SK-N-DZ (cell line): ENCODE measurements around the gene NTM.

Experiments
- DNase-seq: peaks from one replicate; pipeline ENCODE4 v3.0.0-alpha.2; 2015; ENCODE audit warnings: low spot score

The NTM gene

DNA sequence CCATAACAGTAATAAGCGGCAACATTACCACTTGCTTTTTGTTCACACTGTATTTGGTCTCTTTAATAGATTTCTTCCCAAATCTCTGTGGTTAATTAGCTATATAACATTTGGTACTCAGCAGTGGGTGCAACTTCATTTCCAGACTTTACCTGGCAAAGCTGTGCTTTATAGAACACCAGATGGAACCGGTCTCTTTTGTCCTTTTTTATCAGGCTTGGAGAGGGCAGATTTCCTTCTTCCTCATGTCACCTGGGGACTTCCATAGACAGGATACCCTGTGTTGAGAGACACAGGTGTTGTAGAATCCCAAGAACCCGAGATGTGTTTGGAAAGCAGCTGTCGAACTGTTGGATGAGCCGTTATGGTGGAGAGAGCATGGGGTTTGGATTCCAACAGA, 393.7 kb downstream of the NTM start:
- DNase-seq: no peak

DNA sequence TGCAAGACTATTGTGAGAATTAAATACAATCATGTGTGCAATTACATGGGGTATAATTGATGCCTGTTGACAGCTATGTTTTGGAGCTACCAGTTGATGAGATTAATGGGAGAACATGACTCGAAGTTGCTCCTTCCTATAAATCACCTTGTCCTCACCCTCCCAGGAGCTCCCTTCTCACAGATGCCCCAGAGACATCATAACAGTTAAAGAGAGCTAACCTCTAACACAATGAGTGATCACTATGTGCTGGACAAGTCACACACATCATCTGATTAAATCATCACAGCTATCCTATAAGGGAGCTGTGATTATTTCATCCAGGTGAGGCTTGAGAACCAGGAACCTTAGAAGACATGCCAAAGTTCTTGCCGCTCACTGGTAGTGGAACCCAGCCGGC, 394.2 kb downstream of the NTM start:
- DNase-seq: no peak

DNA sequence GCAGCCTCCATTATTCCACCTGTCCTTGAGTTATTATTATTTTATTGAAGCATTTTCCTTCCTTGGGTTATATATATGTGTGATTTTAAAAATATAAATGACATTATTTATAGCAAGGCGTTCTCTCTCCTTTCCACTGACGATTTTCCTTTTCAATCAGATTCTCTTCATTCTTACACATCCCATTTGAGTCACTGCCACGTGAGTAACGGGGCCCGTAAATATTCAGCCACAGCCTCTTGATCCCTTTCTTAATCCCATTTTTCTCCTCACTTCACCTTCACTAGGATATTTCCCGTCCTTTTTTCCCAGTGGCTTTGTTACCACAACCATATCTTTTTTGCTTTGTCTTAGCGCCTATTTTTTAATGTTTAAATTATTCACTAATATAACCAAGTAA, 396.2 kb downstream of the NTM start:
- DNase-seq: no peak

DNA sequence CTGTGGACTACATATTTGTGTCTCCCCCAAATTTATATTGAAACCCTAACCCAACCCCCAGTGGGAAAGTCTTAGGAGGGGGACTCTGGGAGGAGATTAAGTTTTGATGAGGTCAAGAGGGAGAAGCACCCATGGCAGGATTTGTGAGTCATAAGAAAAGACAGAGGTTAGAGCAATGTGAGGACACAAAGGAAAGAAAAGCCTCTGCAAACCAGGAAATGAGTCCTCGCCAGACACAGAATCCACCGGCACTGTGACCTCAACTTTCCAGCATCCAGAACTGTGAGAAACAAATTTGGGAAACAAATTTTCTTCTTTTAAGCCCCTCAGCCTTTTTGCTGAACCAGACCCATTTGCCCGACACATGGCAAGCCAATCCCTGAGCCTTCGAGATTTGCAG, 397.0 kb downstream of the NTM start:
- no peak for DNase-seq

DNA sequence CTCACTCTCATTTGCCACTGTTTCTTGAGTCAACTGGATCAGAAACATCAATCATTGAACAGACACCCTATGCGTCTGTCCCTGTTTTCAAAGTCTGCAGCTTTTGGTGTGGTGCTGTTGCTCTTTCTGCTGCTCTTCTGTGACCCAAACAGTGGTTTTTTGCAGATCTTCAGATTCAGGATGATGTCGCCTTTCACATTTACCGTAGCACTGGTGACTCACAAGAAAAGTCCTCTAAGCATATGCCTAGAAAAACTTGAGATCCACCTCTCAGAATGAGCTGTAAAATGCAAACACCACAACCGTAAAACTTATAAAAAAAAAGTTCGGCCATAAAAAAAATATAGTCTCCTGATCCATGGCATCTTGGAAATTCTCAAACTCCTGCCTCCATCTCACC, 400.4 kb downstream of the NTM start:
- no peak for DNase-seq

DNA sequence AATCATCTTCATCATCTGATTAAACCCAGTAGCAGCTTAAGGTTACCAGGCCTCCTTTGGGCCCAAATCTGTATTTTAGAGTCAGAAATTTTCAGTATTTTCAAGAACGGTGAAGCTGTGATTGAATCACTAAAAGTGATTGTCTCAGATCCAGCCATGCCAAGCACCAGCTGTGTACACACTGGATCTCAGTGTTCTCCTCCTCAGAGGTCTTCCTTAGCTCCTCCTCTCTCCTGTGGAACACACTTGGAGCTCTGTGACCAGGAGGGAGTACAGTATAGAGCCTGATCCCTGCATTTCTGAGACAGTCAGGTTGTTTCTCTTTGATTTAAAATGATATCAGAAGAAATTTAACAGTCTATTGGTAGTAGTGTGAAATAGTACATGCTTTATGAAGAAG, 401.1 kb downstream of the NTM start:
- no peak for DNase-seq

DNA sequence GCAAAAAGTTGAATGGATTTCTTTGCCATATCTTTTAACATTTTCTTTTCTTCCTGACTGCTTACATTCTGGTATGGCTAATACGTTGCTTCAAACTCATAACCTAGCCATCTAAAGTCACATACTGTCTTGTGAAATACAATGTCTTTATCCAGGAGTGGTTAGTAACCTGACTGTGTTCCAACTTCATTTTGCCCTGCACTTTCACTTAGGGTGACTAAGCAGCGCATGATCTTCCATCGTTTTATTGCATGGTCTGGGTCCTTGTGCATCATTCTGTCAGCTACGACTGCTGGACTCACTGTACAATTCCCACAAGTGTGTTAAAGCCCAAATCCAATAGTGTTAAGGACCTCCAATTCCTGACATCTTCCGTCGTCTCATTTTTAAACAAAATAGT, 403.2 kb downstream of the NTM start:
- DNase-seq: no peak

DNA sequence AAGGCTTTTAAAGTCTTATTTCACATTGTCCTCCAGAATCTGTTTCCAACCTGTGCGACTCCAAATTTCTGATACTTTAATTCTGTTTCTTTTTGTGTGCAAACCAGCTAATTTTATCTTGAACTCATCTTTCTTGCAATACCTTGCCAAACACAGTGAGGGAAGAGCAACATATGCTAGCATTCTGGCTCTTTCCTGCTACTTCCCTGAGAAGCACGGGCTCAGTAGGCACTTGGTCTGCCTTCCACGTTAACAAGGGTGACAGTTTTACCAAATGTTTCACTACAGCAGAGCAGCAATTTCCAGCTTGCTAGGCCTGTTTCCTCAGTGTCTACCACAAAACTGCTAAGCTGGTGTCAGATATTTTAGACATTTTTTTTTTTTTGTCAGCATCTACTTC, 405.8 kb downstream of the NTM start:
- no peak for DNase-seq

DNA sequence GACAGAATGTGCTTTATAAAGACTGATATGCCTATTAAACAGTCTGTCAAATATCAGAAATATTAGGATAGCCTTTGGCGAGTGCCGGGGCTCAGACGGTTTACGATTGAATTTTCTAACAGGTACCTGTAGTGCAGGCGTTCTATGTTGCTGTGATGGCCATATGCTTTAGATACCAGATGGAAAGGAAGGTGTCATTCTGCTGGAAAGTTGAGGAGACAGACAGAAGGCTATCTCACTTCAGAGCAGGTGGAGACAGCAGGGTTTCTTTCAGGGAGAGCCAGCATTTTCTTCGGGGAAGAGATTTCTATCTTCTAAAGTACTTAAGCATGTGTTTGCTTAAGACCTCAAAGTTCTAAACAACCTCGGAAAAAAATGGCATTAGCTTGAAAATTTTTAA, 415.4 kb downstream of the NTM start:
- DNase-seq: no peak

DNA sequence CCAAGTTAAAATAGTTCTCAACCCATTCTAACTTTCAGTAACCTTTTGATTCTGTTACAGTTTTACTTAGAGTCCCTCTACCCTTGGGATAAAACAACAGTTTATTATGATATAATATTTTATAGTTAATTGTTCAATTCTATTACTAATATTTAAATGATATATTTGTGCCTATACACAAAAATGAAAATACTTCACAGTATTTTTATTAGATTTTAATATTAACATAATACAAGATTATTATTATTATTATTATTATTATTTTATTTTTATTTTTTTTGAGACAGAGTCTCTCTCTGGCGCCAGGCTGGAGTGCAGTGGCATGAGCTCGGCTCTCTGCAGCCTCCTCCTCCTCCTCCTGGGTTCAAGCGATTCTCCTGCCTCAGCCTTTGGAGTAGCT, 416.7 kb downstream of the NTM start:
- no peak for DNase-seq

DNA sequence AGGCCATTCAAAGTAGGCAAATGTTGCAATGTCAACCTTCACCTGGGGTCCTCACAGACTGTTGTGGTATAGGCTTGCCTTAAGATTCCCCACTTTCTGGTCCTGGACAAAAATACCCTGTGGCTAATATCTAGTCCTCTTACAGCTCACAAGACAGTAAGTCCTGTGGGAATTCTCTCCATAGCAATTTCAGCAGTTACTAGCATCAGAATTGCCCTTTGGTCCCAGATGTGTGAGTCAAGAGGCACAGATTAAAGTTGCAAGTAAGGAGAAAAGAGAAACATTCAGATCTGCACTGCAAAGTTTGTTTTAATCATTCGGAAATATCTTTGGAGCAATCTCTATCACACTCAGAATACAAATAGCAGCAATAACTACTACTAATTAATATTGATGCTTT, 420.2 kb downstream of the NTM start:
- no peak for DNase-seq

DNA sequence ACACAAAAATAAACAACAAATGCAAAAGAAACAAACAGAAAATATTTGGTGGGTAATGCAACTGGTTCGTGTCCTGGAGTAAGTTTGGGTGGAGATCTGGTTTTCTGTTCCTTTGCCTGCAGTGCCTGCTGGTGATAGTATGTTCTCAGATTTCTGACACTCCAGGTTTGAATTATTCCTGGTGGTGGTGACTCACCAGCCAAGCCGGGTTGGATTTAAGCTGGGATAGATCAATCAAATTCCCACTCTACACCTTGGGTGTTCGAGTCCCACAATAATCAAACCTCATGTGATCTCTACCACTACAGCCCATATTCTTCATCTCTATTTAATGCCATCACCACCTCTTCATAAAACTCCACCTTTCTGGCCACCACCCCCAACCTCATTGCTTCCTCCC, 421.8 kb downstream of the NTM start:
- no peak for DNase-seq

DNA sequence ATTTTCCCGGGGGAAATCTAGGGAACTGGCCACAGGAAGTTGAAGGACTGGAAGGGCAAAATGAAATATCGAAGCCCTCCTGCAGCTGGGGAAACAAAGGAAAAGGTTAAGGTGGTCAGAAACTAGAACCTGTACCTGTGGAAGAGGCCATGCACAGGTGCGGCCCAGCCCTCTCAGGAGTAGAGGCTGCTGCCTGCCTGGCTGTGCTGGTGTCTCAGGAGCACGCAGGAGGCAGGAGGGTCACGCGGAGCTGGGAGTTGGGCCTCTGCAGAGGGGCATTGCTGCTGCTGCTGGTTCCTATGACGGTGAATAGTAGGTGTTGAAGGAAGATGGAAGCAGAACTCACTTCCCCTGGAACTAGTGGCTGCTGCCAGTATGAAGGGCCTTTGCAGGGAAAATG, 425.7 kb downstream of the NTM start:
- no peak for DNase-seq

DNA sequence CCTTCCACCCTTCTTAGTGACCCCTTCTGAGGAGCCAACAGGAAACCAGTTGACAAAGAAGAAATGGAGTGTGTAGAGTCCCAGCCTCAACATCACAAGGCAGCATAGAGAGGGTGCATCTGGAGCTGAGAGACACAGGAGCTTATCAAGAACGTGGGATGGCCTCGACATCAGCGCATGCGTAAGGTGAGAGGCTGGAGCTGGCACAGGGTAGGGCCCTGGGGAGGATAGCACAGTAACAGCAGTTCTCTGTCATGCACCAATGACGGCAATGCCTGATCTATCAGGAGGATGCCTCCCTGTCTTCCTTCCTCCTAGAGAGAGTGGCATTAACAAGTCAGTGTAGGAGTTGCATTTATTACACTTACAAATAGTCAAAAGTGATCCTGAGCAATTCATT, 426.1 kb downstream of the NTM start:
- no peak for DNase-seq

DNA sequence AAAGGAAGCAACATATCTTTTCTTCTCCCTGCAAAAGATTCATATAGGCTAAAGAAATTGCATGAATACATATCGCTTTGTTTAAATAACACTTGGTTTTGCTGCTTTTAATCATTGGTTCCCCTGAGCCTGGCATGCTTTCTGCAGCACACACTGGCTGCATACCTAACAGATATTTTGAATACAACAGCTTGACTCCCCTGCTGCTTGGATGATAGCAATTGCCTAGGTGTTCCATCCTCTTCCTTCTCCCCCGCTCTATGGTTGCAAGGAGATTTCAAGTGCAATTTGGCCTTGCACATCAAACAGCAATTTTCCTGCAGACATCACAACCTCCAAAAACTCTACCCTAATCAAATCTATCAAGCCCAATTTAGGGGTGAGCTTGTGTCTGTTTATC, 430.0 kb downstream of the NTM start:
- no peak for DNase-seq

DNA sequence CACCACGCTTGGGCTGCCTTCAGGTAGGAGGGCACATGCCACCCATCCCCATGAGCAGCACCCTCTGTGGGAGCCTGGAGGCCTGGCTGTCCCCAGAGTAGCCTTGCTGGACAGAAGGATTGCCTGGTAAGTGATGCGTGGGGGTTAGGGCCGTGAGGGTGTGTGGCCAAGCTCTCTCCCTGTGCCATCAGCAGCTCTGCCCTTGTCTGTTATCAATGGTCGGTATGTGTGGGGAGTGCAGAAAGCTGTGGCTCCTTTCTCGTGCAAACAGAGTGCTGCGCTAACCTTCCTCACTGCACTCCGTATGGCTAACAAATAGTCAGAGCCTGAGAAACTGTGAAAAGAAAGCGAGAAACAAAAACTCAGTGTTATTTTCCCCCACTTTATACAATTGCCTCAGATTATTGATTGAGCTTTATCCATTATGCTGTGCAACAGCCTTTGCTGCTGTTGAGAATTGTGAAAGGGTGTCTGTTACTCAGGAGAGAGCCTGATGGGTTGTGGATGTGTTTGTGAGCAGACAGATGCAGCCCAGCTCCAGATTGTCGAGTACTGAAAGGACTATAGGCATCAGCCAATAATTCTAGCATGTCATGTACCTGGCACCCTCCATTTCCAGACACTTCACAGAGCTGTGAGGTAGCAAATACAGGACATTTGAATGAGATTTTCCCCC, 432.2 kb downstream of the NTM start:
- DNase-seq: no peak

DNA sequence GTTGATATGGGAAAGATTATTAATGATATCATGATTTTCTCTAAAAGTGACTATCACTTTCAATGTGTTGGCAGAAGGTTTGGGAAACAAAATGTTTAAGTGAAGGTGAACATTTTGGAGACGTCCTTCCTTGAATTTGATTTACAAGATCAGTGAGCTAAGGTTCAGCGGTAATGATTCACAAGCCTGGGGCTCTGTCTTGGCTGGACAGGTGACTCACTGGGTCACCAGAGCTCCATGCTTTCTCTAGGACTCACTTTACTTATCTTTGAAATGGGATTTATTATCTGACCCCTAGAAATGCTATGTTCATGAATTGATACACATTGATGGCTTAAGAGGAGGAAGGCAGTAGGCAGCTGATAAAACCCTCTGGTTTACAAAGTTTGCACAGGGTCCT, 437.5 kb downstream of the NTM start:
- no peak for DNase-seq

DNA sequence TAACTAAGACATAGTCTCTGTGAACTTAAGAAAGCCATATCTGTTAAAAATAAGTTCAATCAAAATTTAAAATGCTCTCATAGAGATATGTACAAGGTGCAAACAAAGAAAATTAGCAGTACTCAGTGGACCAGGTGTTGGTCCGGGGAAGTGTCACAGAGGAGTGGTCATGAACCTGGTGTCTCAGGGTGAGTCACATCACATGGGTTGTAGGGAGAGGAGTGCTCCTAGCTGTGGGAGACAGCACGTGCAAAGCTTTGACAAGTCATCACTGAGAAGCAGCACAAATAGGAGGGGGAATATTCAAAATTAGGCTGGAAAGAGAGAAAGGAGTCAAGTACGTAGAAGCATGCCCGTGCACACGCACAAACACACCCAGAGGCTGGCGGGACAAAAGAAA, 438.1 kb downstream of the NTM start:
- DNase-seq: no peak

DNA sequence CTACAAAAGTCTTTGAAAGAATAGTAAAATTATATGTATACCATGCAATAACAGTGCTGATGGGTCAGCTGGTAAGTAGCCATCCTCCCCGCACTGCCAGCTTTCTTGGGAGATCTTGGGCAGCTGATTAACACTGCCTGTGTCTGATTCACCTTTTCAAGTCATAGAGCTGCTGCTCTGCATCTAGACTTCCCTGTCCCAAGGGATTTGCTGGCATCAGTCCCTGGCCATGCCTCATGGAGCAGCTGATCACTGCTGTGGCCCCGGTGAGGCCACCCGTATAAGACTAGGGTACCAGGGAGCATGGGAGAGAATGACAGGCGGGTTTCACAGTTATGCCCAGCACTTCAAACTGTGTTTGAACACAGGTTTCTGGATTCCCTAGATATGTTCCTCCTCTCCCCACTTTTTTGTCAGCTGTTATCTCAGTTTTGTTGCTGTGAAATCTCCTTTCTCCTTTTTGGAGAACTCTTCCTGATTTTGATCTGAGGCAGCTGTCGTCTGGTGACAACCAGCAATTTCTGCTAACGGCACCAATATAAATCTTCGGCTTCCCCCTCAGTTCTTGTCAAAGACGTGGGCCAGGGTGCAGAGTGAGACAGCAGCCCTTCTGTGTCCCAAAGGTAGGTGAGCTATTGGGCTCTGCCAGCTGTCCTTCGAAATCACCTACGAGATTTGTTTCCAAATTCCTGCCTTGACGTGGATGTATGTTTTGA, 438.9 kb downstream of the NTM start:
- no peak for DNase-seq

DNA sequence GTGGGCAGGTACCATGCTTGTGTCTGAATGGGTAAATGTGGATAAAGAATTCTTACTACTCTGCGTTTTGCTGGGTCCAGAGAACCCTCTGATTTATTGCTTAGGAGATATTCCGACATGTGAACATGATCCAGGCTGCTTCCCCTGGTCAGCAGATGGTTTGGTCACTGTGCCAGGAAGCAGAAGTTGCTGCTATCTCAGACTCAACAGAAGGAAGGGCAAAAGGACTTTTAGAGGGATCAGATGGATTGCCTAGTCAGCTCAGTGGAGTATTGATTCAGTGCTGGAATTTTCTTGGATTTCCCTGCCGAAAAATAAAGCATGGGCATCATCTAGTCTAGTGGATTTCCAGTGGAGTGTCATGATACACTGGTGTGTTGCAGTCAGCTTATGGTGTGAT, 440.1 kb downstream of the NTM start:
- no peak for DNase-seq

DNA sequence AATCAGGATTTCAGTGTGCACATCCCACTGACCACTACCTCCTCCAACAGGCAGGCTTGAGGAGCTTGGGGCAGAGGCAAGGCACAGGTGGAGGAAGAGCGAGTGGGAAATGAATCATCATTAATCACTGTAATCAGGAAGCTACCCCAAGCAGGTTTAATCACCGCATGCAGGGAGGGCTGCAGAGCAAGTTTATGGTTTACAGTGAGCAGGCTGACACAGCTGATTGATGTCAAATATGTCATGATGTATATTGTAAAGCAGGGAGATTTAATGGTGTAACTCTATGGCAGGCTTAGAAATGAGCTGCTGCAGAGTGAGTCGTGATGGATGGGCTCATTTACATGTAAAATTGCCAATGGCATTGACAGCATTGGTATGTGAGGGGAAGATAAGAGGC, 441.0 kb downstream of the NTM start:
- no peak for DNase-seq

DNA sequence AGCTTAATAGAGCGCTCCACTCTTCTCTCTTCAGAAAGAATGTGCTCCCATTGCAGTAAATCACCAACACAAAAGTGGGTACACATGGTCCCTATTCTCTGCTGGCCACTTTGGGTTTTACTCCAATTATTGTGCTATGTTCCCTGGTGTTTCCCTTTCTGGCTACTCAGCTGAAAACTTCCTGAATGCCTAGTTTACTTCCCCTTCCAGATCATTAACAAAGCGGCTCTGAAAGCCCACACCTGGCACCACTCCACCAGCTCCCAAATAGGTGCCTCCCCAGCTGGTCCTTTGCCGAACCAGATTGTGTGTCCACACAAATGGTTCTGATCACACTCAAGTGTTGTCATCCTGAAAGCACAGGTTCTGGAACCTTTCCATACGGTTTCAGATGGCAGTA, 443.7 kb downstream of the NTM start:
- DNase-seq: no peak

DNA sequence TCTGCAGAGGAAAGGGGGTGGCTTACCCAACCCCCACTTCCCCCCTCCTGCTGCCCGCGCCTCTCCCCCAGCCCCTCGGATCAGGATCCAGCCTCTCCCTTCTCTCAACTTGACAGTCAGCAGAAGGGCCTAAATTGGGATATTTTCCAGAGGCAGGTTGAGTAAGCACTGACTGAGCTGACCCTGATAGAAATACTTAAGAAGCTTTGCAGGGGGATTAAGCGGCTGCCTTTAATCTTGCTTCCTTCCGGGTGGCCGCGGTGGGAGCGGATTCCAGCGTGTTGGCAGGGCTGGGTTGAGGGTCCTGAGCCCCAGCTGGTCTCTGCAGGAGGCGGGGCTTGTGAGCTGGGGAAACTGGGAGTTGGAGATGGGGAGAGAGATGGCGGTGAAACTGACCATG, 445.2 kb downstream of the NTM start:
- no peak for DNase-seq

DNA sequence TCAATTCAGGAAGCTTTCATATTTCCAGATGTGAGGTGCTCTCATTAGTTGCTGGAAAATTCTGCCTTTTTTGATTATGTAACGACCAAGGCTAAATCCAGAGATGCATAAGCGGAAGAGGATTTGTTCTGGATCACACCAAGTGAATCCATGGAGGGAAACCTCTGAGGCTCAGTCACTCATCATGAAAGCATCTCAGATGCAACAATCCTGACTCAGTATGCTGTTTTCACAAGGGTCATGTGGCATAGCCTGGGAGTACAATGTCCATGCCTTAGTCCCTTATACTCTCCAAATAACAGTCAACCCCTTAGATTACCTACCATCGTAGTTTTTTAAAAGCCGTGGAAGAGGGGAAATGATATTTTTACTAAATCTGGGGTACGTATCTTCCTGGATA, 445.6 kb downstream of the NTM start:
- no peak for DNase-seq
